Upper lobe of left lung (tissue), 4 donors: ENCODE data around the gene JMJD6.

Source experiments
- CTCF ChIP-seq, 6 experiments: fragments of 450-650 bp in 4 of 6; fragments of 200-600 bp in 2 of 6; sonication (generic) in 2 of 6; IDR thresholded peaks; one replicate each; pipeline ENCODE4 v1.5.1; 2016 to 2019; ENCODE audit warnings: antibody characterized with exemption in 6 of 6
- EP300 ChIP-seq, 4 donors: sonication (generic); formaldehyde crosslinking; IDR thresholded peaks; one replicate each; pipeline ENCODE4 v1.5.1; 2017; ENCODE audit warnings: antibody characterized with exemption in 4 of 4, control low read depth in 2 of 4
- POLR2A ChIP-seq, 4 donors: fragments of 450-650 bp; IDR thresholded peaks; one replicate each; pipeline ENCODE4 v1.5.1; 2016 to 2017; ENCODE audit warnings: antibody characterized with exemption in 4 of 4, mild to moderate bottlenecking in 2 of 4
- POLR2AphosphoS5 ChIP-seq, 2 donors: sonication (generic); formaldehyde crosslinking; IDR thresholded peaks; one replicate each; pipeline ENCODE4 v1.5.1; 2017; ENCODE audit warnings: antibody characterized with exemption in 2 of 2

GRCh38 chr17:76732734-76733617 lies 6.6 kb upstream of the JMJD6 start:
- no peak for TF ChIP-seq CTCF (IDR thresholded peaks at IDR 0.05)
- TF ChIP-seq EP300 (IDR thresholded peaks at IDR 0.05), result no peak
- TF ChIP-seq POLR2A (IDR thresholded peaks at IDR 0.05), result no peak
- TF ChIP-seq POLR2AphosphoS5 (IDR thresholded peaks at IDR 0.05), result no peak
